Measurements from ENCODE around the gene GFER. TPM values are rescaled to one million over a fixed set of nuclear protein-coding genes. Genes with fewer than 3 reads are reported as not detected.

GFER gene
- total and polyA plus RNA-seq, 10 of the 15 experiments (the other 5 are each of a cell fraction or from before 2014, with no cell fraction given) = 2.4 to 57.7 (median 31.3) TPM

DNA sequence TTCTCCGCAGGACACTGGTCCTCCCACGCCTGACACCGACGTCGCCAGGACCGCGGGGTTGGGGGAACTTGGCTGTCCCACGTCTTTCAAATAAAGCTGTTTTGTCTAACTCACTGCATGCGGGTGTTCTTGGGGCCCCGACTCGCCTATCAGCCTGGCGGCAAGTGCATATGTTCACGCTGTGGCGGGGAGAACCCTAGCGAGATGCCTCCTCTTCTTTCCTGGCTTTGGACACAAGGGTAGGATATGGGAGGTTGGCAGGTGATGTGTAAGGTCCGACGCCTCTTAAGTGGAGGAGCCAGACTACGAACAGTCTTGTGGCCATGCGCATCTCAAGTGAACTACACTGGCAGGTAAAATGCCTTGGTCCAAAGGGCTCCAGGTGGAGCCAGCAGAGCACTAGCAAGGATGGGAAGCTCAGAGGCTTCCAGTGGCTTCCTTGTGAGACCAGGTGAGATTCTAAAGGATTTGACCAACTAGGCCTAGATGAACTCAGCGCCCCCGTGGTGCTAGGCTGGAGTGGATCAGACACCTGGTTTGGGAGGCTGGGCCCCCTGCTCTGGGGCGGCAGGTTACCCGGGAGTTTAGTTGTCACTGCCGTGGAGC lies 18.5 kb upstream of the GFER start:
- WGBS (ENCODE audit: insufficient coverage, insufficient replicate concordance, low lambda C conversion rate, missing lambda C conversion rate) = 9% methylated on average over 24 of the region's 24 CpGs
- Histone ChIP-seq H3K4me1 (ENCODE audit: control insufficient read depth, insufficient read depth, low read length) (peaks cover 17% of the 10 kb centered on the region), H3K9me3 (replicated peaks; ENCODE audit: control insufficient read depth, insufficient read depth, low read length) (no peaks in the 10 kb centered on the region), H3K9ac (ENCODE audit: control insufficient read depth, insufficient read depth, low read length) (peak overlapping the region; percentile 97), H2AFZ (ENCODE audit: control insufficient read depth, low read depth, low read length) (peak overlapping the region; percentile 72; the same call in 1 of the 2 replicates), H3K4me3 (peak overlapping the region; percentile 83), H3K36me3 (ENCODE audit: control insufficient read depth in 2 of 2, insufficient read depth in 2 of 2, low read length in 1 of 2) (peaks cover 11 to 13% of the 10 kb centered on the region in 2 experiments; a peak in 3 of 4 replicates), H3K4me2 (ENCODE audit: control insufficient read depth, insufficient read depth) (peak overlapping the region; percentile 97), H4K20me1 (ENCODE audit: control insufficient read depth, insufficient read depth) (peaks cover 6% of the 10 kb centered on the region; the same call in 1 of the 2 replicates), H3K27me3 (replicated peaks in 1 of 2; ENCODE audit: control insufficient read depth in 2 of 2, insufficient read depth in 2 of 2, low read length in 1 of 2) (no peaks in the 10 kb centered on the region), H3K79me2 (ENCODE audit: control insufficient read depth, insufficient read depth, low read length) (peaks cover 54% of the 10 kb centered on the region), H3K27ac (ENCODE audit: control insufficient read depth, insufficient read depth) (peak overlapping the region; percentile 88)
- FAIRE-seq = no peak
- RAD21 ChIA-PET (ENCODE audit: unreplicated experiment) = interaction anchor here (1.0 to 1.9 kb wide), 5 partner anchors 16 to 190 kb away, joined by 3 to 7 read pairs (median 4); partner anchors contain the start of genes NOXO1, NUBP2, SPSB3 and TRAF7
- POLR2A ChIA-PET = interaction anchor here (0.8 to 3.3 kb wide), 14 partner anchors 9 to 190 kb away, joined by 3 to 25 read pairs (median 8); partner anchors contain the start of genes MSRB1, NOXO1, NUBP2 and SPSB3
- DNase-seq (ENCODE audit: low read depth, low spot score) = no peak
- intact Hi-C loops (cut with micrococcal nuclease; ENCODE audit: unreplicated experiment) (no loop called here), in situ Hi-C loops (cut with MboI) (no loop called here)
- CTCF ChIA-PET = interaction anchor here (0.6 to 1.4 kb wide), 4 partner anchors 16 to 187 kb away, joined by 3 to 5 read pairs (median 4); partner anchors contain the start of gene NOXO1
- TSS peak; percentile 87 for BruUV-seq (replicated peaks)
- ATAC-seq = no peak
- TF ChIP-seq EGR1 (IDR thresholded peaks at IDR 0.05; ENCODE audit: borderline replicate concordance in 1 of 2, low read depth in 2 of 2, low read length in 2 of 2) = 0 out of 3 replicates have a peak, but pooled peaks of 1 of the 2 experiments have one; percentile 21
- no peak for TF ChIP-seq YBX1 (IDR thresholded peaks at IDR 0.05)
- 0 out of 2 replicates have a peak, but pooled peaks have one; percentile 15 for TF ChIP-seq GATAD2B (conservative IDR thresholded peaks at IDR 0.05; ENCODE audit: low read depth)
- TF ChIP-seq, protein P1, sequence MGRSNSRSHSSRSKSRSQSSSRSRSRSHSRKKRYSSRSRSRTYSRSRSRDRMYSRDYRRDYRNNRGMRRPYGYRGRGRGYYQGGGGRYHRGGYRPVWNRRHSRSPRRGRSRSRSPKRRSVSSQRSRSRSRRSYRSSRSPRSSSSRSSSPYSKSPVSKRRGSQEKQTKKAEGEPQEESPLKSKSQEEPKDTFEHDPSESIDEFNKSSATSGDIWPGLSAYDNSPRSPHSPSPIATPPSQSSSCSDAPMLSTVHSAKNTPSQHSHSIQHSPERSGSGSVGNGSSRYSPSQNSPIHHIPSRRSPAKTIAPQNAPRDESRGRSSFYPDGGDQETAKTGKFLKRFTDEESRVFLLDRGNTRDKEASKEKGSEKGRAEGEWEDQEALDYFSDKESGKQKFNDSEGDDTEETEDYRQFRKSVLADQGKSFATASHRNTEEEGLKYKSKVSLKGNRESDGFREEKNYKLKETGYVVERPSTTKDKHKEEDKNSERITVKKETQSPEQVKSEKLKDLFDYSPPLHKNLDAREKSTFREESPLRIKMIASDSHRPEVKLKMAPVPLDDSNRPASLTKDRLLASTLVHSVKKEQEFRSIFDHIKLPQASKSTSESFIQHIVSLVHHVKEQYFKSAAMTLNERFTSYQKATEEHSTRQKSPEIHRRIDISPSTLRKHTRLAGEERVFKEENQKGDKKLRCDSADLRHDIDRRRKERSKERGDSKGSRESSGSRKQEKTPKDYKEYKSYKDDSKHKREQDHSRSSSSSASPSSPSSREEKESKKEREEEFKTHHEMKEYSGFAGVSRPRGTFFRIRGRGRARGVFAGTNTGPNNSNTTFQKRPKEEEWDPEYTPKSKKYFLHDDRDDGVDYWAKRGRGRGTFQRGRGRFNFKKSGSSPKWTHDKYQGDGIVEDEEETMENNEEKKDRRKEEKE (IDR thresholded peaks at IDR 0.05) = no peak
- TF ChIP-seq POLR2A (IDR thresholded peaks at IDR 0.05; ENCODE audit: low read depth, low read length) = 0 out of 2 replicates have a peak, but pooled peaks have one; percentile 49
- 0 out of 2 replicates have a peak, but pooled peaks have one; percentile 71 for TF ChIP-seq WRNIP1 (IDR thresholded peaks at IDR 0.05; ENCODE audit: borderline replicate concordance, low read depth, low read length)
- 0 out of 2 replicates have a peak, but pooled peaks have one; percentile 26 for TF ChIP-seq BACH1 (IDR thresholded peaks at IDR 0.05; ENCODE audit: borderline replicate concordance)
- TF ChIP-seq TCF12 (IDR thresholded peaks at IDR 0.05; ENCODE audit: low read depth, low read length) = no peak
- no peak for TF ChIP-seq NR2C1 (IDR thresholded peaks at IDR 0.05)
- peak; percentile 1; the same call in 1 of the 2 replicates for TF ChIP-seq POLR2AphosphoS5 (IDR thresholded peaks at IDR 0.05; ENCODE audit: low read length)
- TF ChIP-seq CHD4 (IDR thresholded peaks at IDR 0.05) = no peak
- SMC1A ChIA-PET (ENCODE audit: uncharacterized antibody, unreplicated experiment) = interaction anchor here (1.0 kb wide), 1 partner anchor 16 kb away, joined by 7 read pairs; the partner anchor contains the start of gene NOXO1
